ENCODE results near the gene DPEP2.

- TF ChIP-seq CTCF (IDR thresholded peaks at IDR 0.05) (no peak), POLR2A (IDR thresholded peaks at IDR 0.05) (no peak)
These were observed 56.0 kb downstream of the DPEP2 start for GRCh38 chr16:67943256-67943618.

Measured in sigmoid colon (tissue), 3 donors.